ENCODE results near the gene COG4. TPM values are rescaled to one million over a fixed set of nuclear protein-coding genes. Genes with fewer than 3 reads are reported as not detected.

COG4 gene
- total RNA-seq = 40.8 and 62.1 TPM in 2 replicates

GRCh38 chr16:70523076-70523742, at the start of gene COG4:
TSS of gene COG4 (minus strand) at chr16:70523554. CDS start at chr16:70523543, 11 bp downstream.

GRCh38 chr16:70523743-70524398, 517 bp upstream of the COG4 start, which contains the start of gene SF3B3:
TSS of gene SF3B3 (plus strand) at chr16:70523816. CDS start at chr16:70526657, 2,841 bp downstream.

GRCh38 chr16:70454222-70455034, 68.9 kb downstream of the COG4 start, which contains the start of gene FCSK:
TSS of gene FCSK (plus strand) at chr16:70454595. CDS start at chr16:70463191, 8,596 bp downstream.

GRCh38 chr16:70438969-70439862, 84.1 kb downstream of the COG4 start, which contains the start of gene ST3GAL2:
TSS of gene ST3GAL2 (minus strand) at chr16:70439100. CDS start at chr16:70398530, 40,570 bp downstream.

Other genes with a start within 250 kb of the COG4 start
- gene AARS1, start 234.0 kb downstream of the COG4 start, total RNA-seq = 92.8 and 109 TPM in 2 replicates
- 23.2 and 27.4 TPM in 2 replicates for gene DDX19B, start 224.4 kb downstream of the COG4 start, total RNA-seq
- gene DDX19A, start 176.7 kb downstream of the COG4 start, total RNA-seq = 37.7 and 40.0 TPM in 2 replicates
- 35.3 and 41.0 TPM in 2 replicates for gene ST3GAL2, start 84.5 kb downstream of the COG4 start, total RNA-seq
- 5.6 and 7.9 TPM in 2 replicates for gene FCSK, start 69.0 kb downstream of the COG4 start, total RNA-seq
- gene SF3B3, start 262 bp upstream of the COG4 start, total RNA-seq = 73.7 and 98.3 TPM in 2 replicates
- gene IL34, start 123.0 kb upstream of the COG4 start, total RNA-seq = 4.9 TPM in 1 of 2 replicates, not detected in the other
- 18.6 and 20.4 TPM in 2 replicates for gene MTSS2, start 162.5 kb upstream of the COG4 start, total RNA-seq

Data from cardiac atrium fibroblast (primary cell).